Epithelial cell of proximal tubule (primary cell): ENCODE measurements around the gene OTOA. TPM values are rescaled to one million over a fixed set of nuclear protein-coding genes. Genes with fewer than 3 reads are reported as not detected.
"Not testable (repeated sequence)": the region's sequence is repeated elsewhere in the genome, so short reads cannot be mapped to it uniquely, and the experiment has no call there.

Source experiments
- DNase-seq: peaks from one replicate; pipeline ENCODE4 v3.0.0-alpha.2; 2011; ENCODE audit warnings: low read depth
- H3K4me3 ChIP-seq: 2 replicates; pipeline ENCODE4 v1.5.1; 2011; ENCODE audit warnings: low read depth, mild to moderate bottlenecking, low read length
- CTCF ChIP-seq: conservative IDR thresholded peaks from 2 replicates; pipeline ENCODE4 v1.5.1; 2012; ENCODE audit warnings: low read depth, mild to moderate bottlenecking, low read length
- total RNA-seq: library from RNA; depleted of rRNA; stranded (reverse); fragments of >200 nt; gene quantifications from 2 replicates; pipeline ENCODE4 v1.2.3, GENCODE V29; 2015

OTOA gene
- total RNA-seq, 1 donor from 2014 or later, result not detected

- TF ChIP-seq CTCF, result peak; percentile 93
- DNase-seq, result no peak
- no peak overlapping the region for H3K4me3 ChIP-seq
Observed at GRCh38 chr16:21656795-21657768, 6.7 kb upstream of the OTOA start.

- TF ChIP-seq CTCF, result no peak
- no peak for DNase-seq
- H3K4me3 ChIP-seq, result no peak overlapping the region
Observed at GRCh38 chr16:21659124-21659523, 4.6 kb upstream of the OTOA start.

- H3K4me3 ChIP-seq, result no peak overlapping the region
- no peak for DNase-seq
- TF ChIP-seq CTCF, result no peak
Observed at GRCh38 chr16:21664801-21665492, 1.2 kb downstream of the OTOA start.

GRCh38 chr16:21666772-21667171 lies 3.0 kb downstream of the OTOA start:
- no peak for DNase-seq
- TF ChIP-seq CTCF, result no peak
- H3K4me3 ChIP-seq, result no peak overlapping the region

GRCh38 chr16:21667575-21667974 lies 3.8 kb downstream of the OTOA start:
- DNase-seq, result no peak
- no peak for TF ChIP-seq CTCF
- no peak overlapping the region for H3K4me3 ChIP-seq

- DNase-seq, result no peak
- H3K4me3 ChIP-seq, result no peak overlapping the region
- TF ChIP-seq CTCF, result no peak
Observed at GRCh38 chr16:21673469-21673868, 9.7 kb downstream of the OTOA start.

- DNase-seq, H3K4me3 ChIP-seq: not testable (repeated sequence)
Observed at GRCh38 chr16:21674456-21674855, 10.7 kb downstream of the OTOA start.

GRCh38 chr16:21680714-21681113 lies 16.9 kb downstream of the OTOA start:
- not testable (repeated sequence) for DNase-seq, H3K4me3 ChIP-seq
